K562 (cell line): ENCODE measurements around the gene MAPK13. TPM values are rescaled to one million over a fixed set of nuclear protein-coding genes. Genes with fewer than 3 reads are reported as not detected.

ENCODE experiments used
- ATAC-seq: fragments of 200-7000 bp; cut with Tn5 transposase; 3 replicates; pipeline ENCODE4 v1.9.1; 2020; ENCODE audit warnings: moderate library complexity
- BruUV-seq: library from RNA; stranded (reverse); fragments of 400-500 nt; replicated peaks from 2 replicates; lab custom pipeline; 2021; lab: Mats Ljungman, UMichigan
- CTCF ChIA-PET: fragments of 300-600 bp; formaldehyde crosslinking; extraction: SDS; loops from one replicate; lab custom pipeline; 2021; ENCODE audit warnings: low intra/inter-chr PET ratio; lab: Yijun Ruan, JAX
- POLR2A ChIA-PET: fragments of 300-600, 350-650 bp; sonication (Branson Sonifier 250); formaldehyde crosslinking; extraction: SDS; loops from one replicate; lab custom pipeline; 2021; ENCODE audit warnings: antibody characterized with exemption, inconsistent platforms; lab: Yijun Ruan, JAX
- DNase-seq, 4 experiments: peaks; one replicate each; pipeline versions ENCODE4 v3.0.0 to v3.0.0-alpha.2; 2011 to 2018; ENCODE audit warnings: low spot score in 3 of 4, mixed read lengths in 3 of 4; ENCODE audit errors: extremely low read depth in 1 of 4
- FAIRE-seq: peaks from 2 replicates; lab custom pipeline; 2011; peaks lifted over from hg19 to GRCh38; lab: Jason Lieb, UNC
- H2AFZ ChIP-seq: 2 replicates; pipeline ENCODE4 v1.6.0; 2011; ENCODE audit warnings: low read depth, low read length, control low read depth, inconsistent platforms
- H3K27ac ChIP-seq: fragments of 200-600 bp; 3 replicates; pipeline ENCODE4 v1.8.0; 2011; ENCODE audit warnings: low read depth, mild to moderate bottlenecking, control low read depth, inconsistent platforms, low read length, moderate library complexity, mixed read lengths; ENCODE audit errors: extremely low read depth
- H3K27me3 ChIP-seq, 2 experiments: fragments of 300-600 bp in 1 of 2; 2 replicates in 1 of 2; 3 replicates in 1 of 2; pipeline versions ENCODE4 v1.6.0 to v1.8.0; 2011; ENCODE audit warnings: inconsistent platforms in 2 of 2, low read length in 2 of 2, mild to moderate bottlenecking in 1 of 2, mixed read lengths in 1 of 2, moderate library complexity in 1 of 2; ENCODE audit not compliant: control insufficient read depth in 2 of 2, insufficient read depth in 2 of 2
- H3K36me3 ChIP-seq: fragments of 300-600 bp; 3 replicates; pipeline ENCODE4 v1.8.0; 2011; ENCODE audit warnings: mild to moderate bottlenecking, low read length, inconsistent platforms; ENCODE audit not compliant: control insufficient read depth, insufficient read depth
- H3K4me1 ChIP-seq, 2 experiments: fragments of 200-600 bp in 1 of 2; replicated peaks in 1 of 2; 2 replicates in 1 of 2; 3 replicates in 1 of 2; pipeline versions ENCODE4 v1.5.1 to v1.8.0; 2011; ENCODE audit warnings: inconsistent platforms in 2 of 2, low read length in 2 of 2, mild to moderate bottlenecking in 1 of 2, mixed read lengths in 1 of 2, moderate library complexity in 1 of 2; ENCODE audit not compliant: control insufficient read depth in 2 of 2, insufficient read depth in 2 of 2
- H3K4me2 ChIP-seq: 2 replicates; pipeline ENCODE4 v1.6.1; 2011; ENCODE audit warnings: low read length, control low read depth, inconsistent platforms, mixed read lengths; ENCODE audit not compliant: insufficient read depth
- H3K4me3 ChIP-seq: fragments of 200-600 bp; sonication (generic), shearing (Covaris generic); 2 replicates; pipeline ENCODE4 v1.5.1; 2016; ENCODE audit warnings: control low read depth, inconsistent platforms
- H3K79me2 ChIP-seq: fragments of 200-600 bp; 3 replicates; pipeline ENCODE4 v1.8.0; 2011; ENCODE audit warnings: low read length, inconsistent platforms; ENCODE audit not compliant: control insufficient read depth, insufficient read depth
- H3K9ac ChIP-seq, 2 experiments: 2 replicates each; pipeline versions ENCODE4 v1.6.0 to v1.6.1; 2011; ENCODE audit warnings: low read depth in 2 of 2, low read length in 2 of 2, control low read depth in 1 of 2, inconsistent platforms in 1 of 2, mild to moderate bottlenecking in 1 of 2, mixed read lengths in 1 of 2; ENCODE audit not compliant: insufficient read depth in 1 of 2
- H3K9me1 ChIP-seq: one replicate; pipeline ENCODE4 v1.6.0; 2011; ENCODE audit warnings: inconsistent platforms, mild to moderate bottlenecking, low read length, moderate library complexity; ENCODE audit not compliant: control insufficient read depth, insufficient read depth
- H3K9me3 ChIP-seq: replicated peaks from 2 replicates; pipeline ENCODE4 v1.5.1; 2011; ENCODE audit warnings: low read depth, low read length, inconsistent platforms; ENCODE audit not compliant: control insufficient read depth, insufficient read depth
- H4K20me1 ChIP-seq: replicated peaks from 2 replicates; pipeline ENCODE4 v1.6.1; 2011; ENCODE audit warnings: low read length, inconsistent platforms, mixed read lengths; ENCODE audit not compliant: control insufficient read depth, insufficient read depth
- AFF4 ChIP-seq: sonication (generic); formaldehyde crosslinking; IDR thresholded peaks from 2 replicates; pipeline ENCODE4 v1.8.0; 2023; ENCODE audit warnings: mild to moderate bottlenecking, missing genetic modification reagents
- CEBPG ChIP-seq, 3 experiments: fragments of 200-800 bp in 1 of 3; sonication (Bioruptor generic) in 1 of 3; sonication (generic) in 1 of 3; formaldehyde crosslinking in 1 of 3; IDR thresholded peaks in 2 of 3; conservative IDR thresholded peaks in 1 of 3; 2 replicates each; pipeline versions ENCODE4 v1.6.1 to v1.8.0; 2016 to 2022; ENCODE audit warnings: missing compliant biosample characterization in 2 of 3, missing genetic modification characterization in 2 of 3, mild to moderate bottlenecking in 1 of 3, missing genetic modification reagents in 1 of 3
- CXXC5 ChIP-seq: fragments of 250-450 bp; sonication (Bioruptor Pico); IDR thresholded peaks from 2 replicates; pipeline ENCODE4 v1.8.0; 2022; ENCODE audit warnings: inconsistent platforms, mild to moderate bottlenecking, moderate library complexity
- E2F1 ChIP-seq: sonication (generic); formaldehyde crosslinking; IDR thresholded peaks from 2 replicates; pipeline ENCODE4 v1.8.1; 2023; ENCODE audit warnings: mild to moderate bottlenecking, missing genetic modification reagents, moderate library complexity
- ETV5 ChIP-seq: sonication (generic); formaldehyde crosslinking; IDR thresholded peaks from 2 replicates; pipeline ENCODE4 v1.4.0; 2020; ENCODE audit warnings: low read depth, mild to moderate bottlenecking, missing genetic modification reagents
- FOXP1 ChIP-seq: sonication (generic); formaldehyde crosslinking; IDR thresholded peaks from 2 replicates; pipeline ENCODE4 v1.8.0; 2022; ENCODE audit warnings: mild to moderate bottlenecking, missing genetic modification reagents
- GTF2E2 ChIP-seq: fragments of 200-800 bp; sonication (Bioruptor generic); IDR thresholded peaks from 2 replicates; pipeline ENCODE4 v1.6.1; 2016; ENCODE audit warnings: missing genetic modification characterization, missing compliant biosample characterization
- HNRNPLL ChIP-seq: fragments of 200-400 bp; formaldehyde crosslinking; IDR thresholded peaks from 2 replicates; pipeline ENCODE4 v1.6.1; 2017; ENCODE audit warnings: low read length, low read depth, mild to moderate bottlenecking; ENCODE audit not compliant: poor library complexity, severe bottlenecking
- L3MBTL2 ChIP-seq: fragments of 450-650 bp; IDR thresholded peaks from 2 replicates; pipeline ENCODE4 v1.6.1; 2016; ENCODE audit warnings: mild to moderate bottlenecking, moderate library complexity
- MIER1 ChIP-seq: fragments of 450-650 bp; IDR thresholded peaks from 2 replicates; pipeline ENCODE4 v1.6.1; 2016; ENCODE audit warnings: antibody characterized with exemption, mild to moderate bottlenecking, low read depth
- MXI1 ChIP-seq: IDR thresholded peaks from 2 replicates; pipeline ENCODE4 v1.6.1; 2011; ENCODE audit warnings: low read depth, mild to moderate bottlenecking, improper control_type of control experiment, low read length
- NFXL1 ChIP-seq: fragments of 450-650 bp; formaldehyde crosslinking; IDR thresholded peaks from 2 replicates; pipeline ENCODE4 v1.4.0; 2021; ENCODE audit warnings: mild to moderate bottlenecking
- OTX1 ChIP-seq: fragments of 450-650 bp; formaldehyde crosslinking; IDR thresholded peaks from 2 replicates; pipeline ENCODE4 v1.4.0; 2022; ENCODE audit warnings: mild to moderate bottlenecking
- PHF20 ChIP-seq: fragments of 450-650 bp; IDR thresholded peaks from 2 replicates; pipeline ENCODE4 v1.6.1; 2018; ENCODE audit not compliant: partially characterized antibody
- SMAD3 ChIP-seq: fragments of 450-650 bp; formaldehyde crosslinking; conservative IDR thresholded peaks from 2 replicates; pipeline ENCODE4 v1.4.0; 2020; ENCODE audit warnings: mild to moderate bottlenecking
- TRIM24 ChIP-seq, 2 experiments: fragments of 450-650 bp; IDR thresholded peaks; 2 replicates each; pipeline ENCODE4 v1.6.1; 2016
- ZNF174 ChIP-seq: fragments of 250-450 bp; sonication (Bioruptor Pico); IDR thresholded peaks from 2 replicates; pipeline ENCODE4 v1.4.0; 2020; ENCODE audit warnings: mild to moderate bottlenecking
- WGBS: fragments of 100-300 bp; shearing (Covaris generic); methylation state at CpG from one replicate; pipeline ENCODE4 v1.1.6; 2016; ENCODE audit warnings: low coverage, mixed read lengths; ENCODE audit not compliant: insufficient coverage; ENCODE audit errors: missing lambda C conversion rate; 5-methylcytosine and 5-hydroxymethylcytosine counted together
- in situ Hi-C: fragments of 300-500 bp; cut with MboI; formaldehyde crosslinking; loops from 4 replicates; pipeline ENCODE4 v1.15.0; 2018; ENCODE audit warnings: inconsistent platforms, mixed read lengths
- intact Hi-C: fragments of 100-400 bp; cut with micrococcal nuclease; formaldehyde crosslinking; loops from 2 replicates; pipeline ENCODE4 v1.14.2; 2022
- polyA plus RNA-seq, 8 experiments: library from polyadenylated mRNA; depleted of rRNA in 4 of 8; stranded (reverse) in 5 of 8; unstranded in 3 of 8; fragments of >200 nt; fragmentation: Nextera tagmentation in 2 of 8; fragmentation: Illumina TruSeq in 1 of 8; extraction: Ambion mirVana in 2 of 8; extraction: Trizol in 1 of 8; gene quantifications; 2 replicates each; pipeline versions ENCODE4 v1.2.1 to v1.2.3, GENCODE V29; 2011 to 2014; ENCODE audit warnings: inconsistent platforms in 1 of 8, missing spikeins in 1 of 8
- total RNA-seq, 7 experiments: library from RNA; depleted of rRNA in 6 of 7; stranded (reverse); fragments of >200 nt in 6 of 7; fragmentation: Illumina TruSeq in 2 of 7; extraction: Trizol in 2 of 7; gene quantifications; 2 replicates each; pipeline versions ENCODE4 v1.2.1 to v1.2.3, GENCODE V29; 2011 to 2021; ENCODE audit warnings: low replicate concordance in 1 of 7

MAPK13 gene
- total and polyA plus RNA-seq, 9 of the 15 experiments (the other 6 are each of a cell fraction or from before 2014, with no cell fraction given), result 0.03 to 2.3 (median 0.48) TPM; not detected in 1

GRCh38 chr6:36117658-36118549 is 12.4 kb upstream of the MAPK13 start:
- Histone ChIP-seq H3K9me1 (peaks cover 3% of the 10 kb centered on the region), H2AFZ (peak overlapping the region; percentile 61), H3K79me2 (no peaks in the 10 kb centered on the region), H3K27me3 (no peaks in the 10 kb centered on the region), H4K20me1 (no peaks in the 10 kb centered on the region), H3K4me3 (no peak overlapping the region), H3K36me3 (no peaks in the 10 kb centered on the region), H3K4me1 (peaks cover 54 to 73% of the 10 kb centered on the region in 2 experiments), H3K4me2 (peak overlapping the region; percentile 73), H3K9ac (peak overlapping the region; percentile 46 to 71; a peak in 3 of 4 replicates), H3K27ac (peak overlapping the region; percentile 80), H3K9me3 (no peaks in the 10 kb centered on the region)
- intact Hi-C loops, result loop anchor here (1.0 kb wide), 2 partner anchors 19 to 91 kb away; partner anchors contain the start of gene MAPK14
- ATAC-seq (no peak), DNase-seq (no peak), FAIRE-seq (no peak)
- CTCF ChIA-PET, result no interaction called here
- in situ Hi-C loops, result no loop called here
- BruUV-seq, result TSS peak; percentile 82
- WGBS, result 20% methylated on average over 8 of the region's 8 CpGs
- POLR2A ChIA-PET, result interaction anchor here (0.6 to 2.5 kb wide), 7 partner anchors 12 to 202 kb away, joined by 3 to 9 read pairs (median 3); partner anchors contain the start of gene MAPK14
- TF ChIP-seq E2F1 (CRISPR knock-in tag) (no peak), OTX1 (CRISPR knock-in tag) (no peak), TRIM24 (IDR thresholded peaks at IDR 0.05) (no peak), CEBPG (CRISPR knock-in tag; IDR thresholded peaks at IDR 0.05) (no peak), CEBPG (tag; conservative IDR thresholded peaks at IDR 0.05 in 1 of 2, IDR thresholded peaks at IDR 0.05 in 1 of 2) (no peak), GTF2E2 (peak; percentile 66; the same call in 1 of the 2 replicates), MIER1 (0 out of 2 replicates have a peak, but pooled peaks have one; percentile 36), ZNF174 (CRISPR knock-in tag) (no peak), AFF4 (CRISPR knock-in tag) (0 out of 2 replicates have a peak, but pooled peaks have one; percentile 67), NFXL1 (CRISPR knock-in tag) (no peak), HNRNPLL (no peak), MXI1 (no peak), PHF20 (no peak), SMAD3 (no peak), L3MBTL2 (no peak), ETV5 (no peak), CXXC5 (CRISPR knock-in tag) (no peak), FOXP1 (CRISPR knock-in tag) (no peak)
